COLO668 (cell line): ENCODE data around the gene SF3B4.

Experiments used
- DNase-seq: peaks from one replicate; lab custom pipeline; 2025; ENCODE audit not compliant: unreplicated experiment; lab: John Stamatoyannopoulos, UW

The SF3B4 gene

GRCh38 chr1:149933208-149933607 lies 5.6 kb upstream of the SF3B4 start:
- no peak for DNase-seq

GRCh38 chr1:149932474-149932873 lies 4.9 kb upstream of the SF3B4 start:
- no peak for DNase-seq

DNA sequence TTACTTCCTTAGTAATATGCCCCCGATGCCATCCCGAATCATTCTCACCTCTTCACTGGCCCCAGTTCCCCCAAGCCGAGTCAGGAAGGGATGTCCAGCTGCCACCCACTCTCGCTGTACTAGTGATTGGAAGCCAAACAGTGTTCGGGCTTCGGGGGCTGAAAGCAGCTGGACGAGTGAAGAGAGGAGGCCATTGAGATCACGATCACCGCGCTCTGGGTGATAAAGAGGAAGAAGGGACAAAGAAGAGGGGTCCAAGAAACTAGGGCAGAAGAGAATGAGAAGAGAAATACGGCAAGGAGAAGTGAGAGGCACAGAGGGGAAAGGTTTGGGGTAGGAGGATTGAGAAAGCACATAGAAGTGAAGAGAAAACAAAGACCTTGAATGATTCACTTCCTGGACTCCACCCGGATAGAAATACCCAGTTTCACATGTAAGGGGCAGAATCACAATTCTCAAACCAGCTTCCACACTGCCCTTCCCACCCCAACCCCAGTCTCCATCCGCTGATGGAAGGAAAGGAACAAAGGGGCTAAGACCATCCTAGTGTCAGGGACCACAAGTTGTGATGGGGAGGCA lies 3.7 kb upstream of the SF3B4 start:
- DNase-seq = no peak

DNA sequence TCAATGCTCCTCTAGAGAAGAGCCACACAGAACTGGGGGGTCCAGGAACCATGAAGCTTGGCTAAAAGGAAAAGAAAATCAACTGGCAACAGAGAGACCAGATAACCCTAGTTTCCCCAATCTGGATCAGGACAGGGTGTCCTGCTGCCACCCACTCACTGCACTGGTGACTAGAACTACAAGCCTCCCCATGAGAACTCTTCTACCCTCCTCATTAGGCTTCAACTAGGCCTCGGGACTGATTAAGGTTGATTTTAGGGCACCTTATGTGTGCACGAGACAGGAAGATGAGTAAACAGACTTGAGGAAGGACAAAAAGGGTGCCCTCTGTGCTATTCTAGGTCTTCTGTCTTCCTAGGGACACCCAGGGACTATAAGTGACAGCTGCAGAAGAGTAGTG lies 2.3 kb upstream of the SF3B4 start:
- no peak for DNase-seq

GRCh38 chr1:149928401-149928724 lies 760 bp upstream of the SF3B4 start:
- no peak for DNase-seq

- no peak for DNase-seq
These were observed 494 bp downstream of the SF3B4 start for GRCh38 chr1:149927056-149927562.

DNA sequence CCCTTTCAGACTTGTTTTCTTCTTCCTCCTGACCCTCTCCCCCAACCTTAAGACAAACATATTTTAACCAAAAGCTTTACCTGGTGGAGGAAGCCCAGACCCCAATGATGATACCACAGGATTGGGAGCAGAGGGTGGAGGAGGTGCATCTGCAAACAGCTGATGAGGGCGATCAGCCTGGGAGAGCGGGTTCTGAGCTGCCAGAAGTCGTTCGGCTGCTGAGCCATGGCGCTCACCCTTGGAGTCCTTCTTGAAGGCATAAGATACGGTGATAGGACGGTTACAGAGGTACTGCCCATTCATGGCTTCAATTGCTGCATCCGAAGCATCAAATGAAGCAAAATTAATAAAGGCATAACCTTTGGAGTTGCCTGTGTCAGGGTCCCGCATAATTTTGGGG lies 1.3 kb downstream of the SF3B4 start:
- DNase-seq = no peak

- no peak for DNase-seq
These were observed 1.9 kb downstream of the SF3B4 start for GRCh38 chr1:149925751-149926150.

DNA sequence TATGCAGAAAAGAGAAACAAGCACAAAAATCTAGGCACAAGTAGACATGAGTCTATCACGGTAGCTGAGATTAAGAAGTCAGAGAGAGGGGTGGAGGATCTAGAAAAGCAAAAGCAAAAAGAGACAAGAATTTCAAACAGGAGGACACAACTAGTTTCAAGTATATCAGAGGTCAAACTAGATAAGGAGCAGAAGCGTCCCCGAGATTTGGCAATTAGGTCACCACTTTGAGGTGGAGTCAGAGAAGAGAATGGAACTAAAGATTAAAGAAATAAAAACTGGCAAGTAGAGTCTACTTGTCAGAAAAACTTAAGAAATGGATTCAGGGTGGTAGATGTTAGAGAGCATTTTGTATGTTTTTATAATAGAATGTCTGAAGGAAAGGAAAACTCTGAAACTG lies 2.3 kb downstream of the SF3B4 start:
- DNase-seq = no peak

- DNase-seq = no peak
These were observed 4.0 kb downstream of the SF3B4 start for GRCh38 chr1:149923626-149924025.

GRCh38 chr1:149917571-149918144 lies 9.9 kb downstream of the SF3B4 start, which contains the start of gene SV2A:
SV2A (minus strand) TSS chr1:149917844; CDS start chr1:149913840, 4,004 bp downstream.
- peak; percentile 61 for DNase-seq

- DNase-seq = no peak
These were observed 10.7 kb downstream of the SF3B4 start for GRCh38 chr1:149916898-149917252.

- no peak for DNase-seq
These were observed 11.3 kb downstream of the SF3B4 start for GRCh38 chr1:149916193-149916897.

GRCh38 chr1:149915429-149916192 lies 12.0 kb downstream of the SF3B4 start:
- no peak for DNase-seq

DNA sequence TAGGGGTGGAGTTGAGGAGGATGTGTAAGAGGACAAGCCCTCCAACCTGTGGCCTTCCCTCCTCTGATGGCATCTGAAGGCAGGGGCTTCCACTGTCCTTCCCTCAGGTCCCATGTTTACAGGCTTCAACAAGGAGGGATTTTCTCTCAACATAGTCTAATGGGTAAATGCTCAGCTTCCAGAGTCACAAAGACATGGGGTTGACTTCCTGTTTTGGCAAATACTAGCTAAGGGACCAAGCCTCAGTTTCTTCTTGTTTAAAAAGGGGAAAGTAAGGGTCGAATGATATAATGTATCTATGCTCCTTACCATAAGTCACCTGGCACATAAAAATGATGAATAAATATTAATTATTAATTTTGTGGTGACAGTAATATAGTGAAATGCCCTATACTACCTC lies 13.1 kb downstream of the SF3B4 start:
- DNase-seq = no peak

GRCh38 chr1:149906570-149907075 lies 21.0 kb downstream of the SF3B4 start:
- DNase-seq = no peak

DNA sequence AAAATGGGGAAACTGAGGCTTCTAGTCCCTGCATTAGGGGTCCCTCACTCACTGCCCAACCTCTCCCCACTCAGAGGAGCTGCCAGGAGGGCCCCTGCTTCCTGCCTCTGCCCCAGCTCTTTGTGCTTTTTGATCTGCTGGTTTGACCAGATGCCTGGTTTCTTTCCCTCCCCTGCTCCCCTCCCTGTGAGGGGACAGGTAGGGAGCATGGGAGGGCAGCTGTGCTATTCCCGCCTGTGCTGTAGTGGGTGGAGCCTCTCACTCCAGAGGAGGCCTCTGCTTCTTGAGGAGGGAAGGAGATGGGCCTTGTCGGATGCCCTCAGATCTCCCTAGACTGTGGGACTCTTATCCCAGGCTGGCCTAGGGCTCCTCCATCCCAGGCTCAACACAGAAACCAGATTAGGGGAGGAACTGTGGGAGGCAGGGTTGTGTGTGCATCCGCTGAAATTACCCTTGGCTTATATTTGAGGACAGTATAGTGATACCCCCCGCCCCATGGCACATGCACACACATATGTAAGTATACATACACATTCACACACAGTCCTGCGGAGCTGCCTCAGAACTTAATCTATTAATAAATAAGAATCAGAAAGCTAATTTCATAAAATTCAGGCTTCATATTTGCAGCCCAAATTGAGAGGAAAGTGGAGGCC lies 23.6 kb downstream of the SF3B4 start:
- no peak for DNase-seq

GRCh38 chr1:149899460-149900284 lies 27.9 kb downstream of the SF3B4 start, which contains the start of gene BOLA1:
BOLA1 (plus strand) TSS chr1:149899568; CDS start chr1:149900060, 492 bp downstream.
- peak; percentile 96 for DNase-seq

DNA sequence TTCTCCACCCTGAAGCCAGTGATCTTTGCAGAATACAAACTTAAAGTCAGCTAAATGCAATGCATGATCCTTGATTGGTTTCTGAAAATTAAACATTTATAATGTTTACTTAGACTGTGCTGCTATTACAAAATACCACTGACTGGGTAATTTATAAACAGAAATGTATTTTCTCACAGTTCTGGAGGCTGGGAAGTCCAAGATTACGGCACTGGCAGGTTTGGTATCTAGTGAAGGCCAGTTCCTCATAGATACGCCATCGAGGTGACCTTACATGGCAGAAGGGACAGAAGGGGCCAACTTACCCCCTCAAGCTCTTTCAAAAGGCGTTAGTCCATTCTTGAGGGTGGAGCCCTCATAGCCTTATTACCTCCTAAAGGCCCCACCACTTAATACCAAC lies 31.0 kb downstream of the SF3B4 start:
- DNase-seq = no peak

DNA sequence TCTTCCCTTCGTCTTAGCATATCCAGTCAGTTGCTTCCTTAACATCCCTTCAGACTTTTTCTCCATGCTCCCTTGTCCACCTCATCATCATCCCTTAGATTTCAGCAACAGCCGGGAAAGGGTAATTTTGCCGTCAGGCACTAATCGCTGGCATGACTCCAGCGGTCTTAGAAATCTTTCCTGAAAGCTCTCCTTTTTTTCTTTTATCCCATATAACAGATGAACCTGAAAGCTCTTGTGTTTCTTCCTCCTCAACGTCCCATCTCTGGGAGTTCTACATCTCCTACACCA lies 38.7 kb downstream of the SF3B4 start:
- DNase-seq = no peak
